ENCODE results near the gene NT5C3A. TPM values are rescaled to one million over a fixed set of nuclear protein-coding genes. Genes with fewer than 3 reads are reported as not detected.
A peak's percentile ranks its signal among the peaks of the same experiment; 100 is the strongest.

The NT5C3A gene
- 43.8 and 60.4 TPM in 2 replicates for total RNA-seq (2021)
- percentile 92 among the genes with signal in this experiment for Bru-seq, nascent RNA
- percentile 83 among the genes with signal in this experiment for BruChase-seq, experiment 1, labeled RNA remaining after a 2-hour chase
- percentile 81 among the genes with signal in this experiment for BruChase-seq, experiment 2, labeled RNA remaining after a 6-hour chase
- long read RNA-seq, transcript NT5C3A-201 (9 exons, 1,704 nt) = major isoform, 50 of 102 reads
- long read RNA-seq, transcript NT5C3A-204 (10 exons, 1,759 nt) = minor isoform, 22 of 102 reads
- long read RNA-seq, transcript NT5C3A-215 (10 exons, 1,542 nt) = minor isoform, 11 of 102 reads
- long read RNA-seq, partial matches to known transcripts = 7 of 102 reads
- long read RNA-seq, other reads (novel, unspliced or antisense) = 10 of 102 reads

- Histone ChIP-seq H3K27ac (peak within 1 kb of the TSS; percentile 53), H3F3A (ENCODE audit: insufficient read depth, low read depth) (peaks cover 13% of the 10 kb centered on the region), H3K36me3 (ENCODE audit: low read depth) (0 out of 2 replicates have a peak, but pooled peaks cover 5% of the 10 kb centered on the region), H3K4me3 (peak within 1 kb of the TSS; percentile 80), H3K9me2 (ENCODE audit: insufficient read depth) (no peaks in the 10 kb centered on the region), H3K9me3 (ENCODE audit: insufficient read depth, low read depth) (peaks cover 11% of the 10 kb centered on the region; the same call in 1 of the 2 replicates), H2AFZ (peak within 1 kb of the TSS; percentile 97), H3K27me3 (ENCODE audit: insufficient read depth, low read depth) (no peaks in the 10 kb centered on the region), H3K79me2 (ENCODE audit: low read depth) (peaks cover 50% of the 10 kb centered on the region), H4K20me1 (ENCODE audit: insufficient read depth) (peaks cover 13% of the 10 kb centered on the region; the same call in 1 of the 2 replicates), H3K4me1 (replicated peaks; ENCODE audit: insufficient read depth) (peaks cover 21% of the 10 kb centered on the region), H3K4me2 (peak within 1 kb of the TSS; percentile 89)
- intact Hi-C loops (cut with micrococcal nuclease; ENCODE audit: unreplicated experiment) = loop anchor here (2.0 to 5.0 kb wide), 4 partner anchors 21 to 120 kb away; partner anchors contain the start of gene RP9
- POLR2A ChIA-PET (ENCODE audit: unreplicated experiment) = interaction anchor here (0.5 to 0.9 kb wide), 5 partner anchors 91 to 1816 kb away, joined by 3 to 7 read pairs (median 3); partner anchors contain the start of gene KBTBD2
- CTCF ChIA-PET = interaction anchor here (1.6 kb wide), 1 partner anchor 45 kb away, joined by 4 read pairs; no protein-coding TSS in a partner anchor
- DNase-seq = peak; percentile 41 to 47
- TSS peak; percentile 41 for BruUV-seq (replicated peaks)
- no peak for TF ChIP-seq CTCF (conservative IDR thresholded peaks at IDR 0.05)
- no peak for TF ChIP-seq EZH2 (IDR thresholded peaks at IDR 0.05; ENCODE audit: low read depth)
Observed at GRCh38 chr7:33062023-33062781, at the start of gene NT5C3A. Gene NT5C3A (minus strand): TSS chr7:33062776. CDS start chr7:33062705, 71 bp downstream.

- no peaks in the 10 kb centered on the region for H3K9me2 ChIP-seq (ENCODE audit: insufficient read depth)
- H3K4me2 ChIP-seq = no peak overlapping the region
- no TSS peak for BruUV-seq (replicated peaks)
- H3K9me3 ChIP-seq (ENCODE audit: insufficient read depth, low read depth) = no peaks in the 10 kb centered on the region
- H3K79me2 ChIP-seq (ENCODE audit: low read depth) = peaks cover 22% of the 10 kb centered on the region
- CTCF ChIA-PET = no interaction called here
- POLR2A ChIA-PET (ENCODE audit: unreplicated experiment) = no interaction called here
- no peak overlapping the region for H2AFZ ChIP-seq
- intact Hi-C loops (cut with micrococcal nuclease; ENCODE audit: unreplicated experiment) = no loop called here
- peaks cover 17% of the 10 kb centered on the region for H4K20me1 ChIP-seq (ENCODE audit: insufficient read depth)
- peaks cover 24% of the 10 kb centered on the region for H3K4me1 ChIP-seq (replicated peaks; ENCODE audit: insufficient read depth)
- DNase-seq = no peak
- no peaks in the 10 kb centered on the region for H3K36me3 ChIP-seq (ENCODE audit: low read depth)
- no peak overlapping the region for H3K4me3 ChIP-seq
- peaks cover 14% of the 10 kb centered on the region; the same call in 1 of the 2 replicates for H3F3A ChIP-seq (ENCODE audit: insufficient read depth, low read depth)
- no peak overlapping the region for H3K27ac ChIP-seq
- H3K27me3 ChIP-seq (ENCODE audit: insufficient read depth, low read depth) = 0 out of 2 replicates have a peak, but pooled peaks cover 10% of the 10 kb centered on the region
- TF ChIP-seq CTCF (conservative IDR thresholded peaks at IDR 0.05) (no peak), EZH2 (IDR thresholded peaks at IDR 0.05; ENCODE audit: low read depth) (no peak)
Observed at GRCh38 chr7:33111614-33112013, 49.0 kb upstream of the NT5C3A start.

GRCh38 chr7:33109758-33110238 lies 47.2 kb upstream of the NT5C3A start:
- no peak for DNase-seq
- TF ChIP-seq EZH2 (IDR thresholded peaks at IDR 0.05; ENCODE audit: low read depth) (no peak), CTCF (conservative IDR thresholded peaks at IDR 0.05) (peak; percentile 23; the same call in 1 of the 2 replicates)
- Histone ChIP-seq H3K27me3 (ENCODE audit: insufficient read depth, low read depth) (0 out of 2 replicates have a peak, but pooled peaks cover 10% of the 10 kb centered on the region), H3K9me2 (ENCODE audit: insufficient read depth) (no peaks in the 10 kb centered on the region), H3K27ac (no peak overlapping the region), H3K4me2 (peak overlapping the region; percentile 95), H3K79me2 (ENCODE audit: low read depth) (peaks cover 35% of the 10 kb centered on the region), H4K20me1 (ENCODE audit: insufficient read depth) (peaks cover 25% of the 10 kb centered on the region), H3K9me3 (ENCODE audit: insufficient read depth, low read depth) (no peaks in the 10 kb centered on the region), H3F3A (ENCODE audit: insufficient read depth, low read depth) (peaks cover 14% of the 10 kb centered on the region; the same call in 1 of the 2 replicates), H2AFZ (peak overlapping the region; percentile 83), H3K36me3 (ENCODE audit: low read depth) (no peaks in the 10 kb centered on the region), H3K4me3 (peak overlapping the region; percentile 69), H3K4me1 (replicated peaks; ENCODE audit: insufficient read depth) (peaks cover 24% of the 10 kb centered on the region)
- ChIA-PET POLR2A (ENCODE audit: unreplicated experiment) (interaction anchor here (0.8 kb wide), 1 partner anchor 1597 kb away, joined by 7 read pairs; no protein-coding TSS in a partner anchor), CTCF (interaction anchor here (0.6 kb wide), 1 partner anchor 65 kb away, joined by 4 read pairs; no protein-coding TSS in a partner anchor)
- intact Hi-C loops (cut with micrococcal nuclease; ENCODE audit: unreplicated experiment) = loop anchor here (1.0 to 5.0 kb wide), 7 partner anchors 20 to 619 kb away; partner anchors contain the start of genes BBS9, LSM5 and NT5C3A
- no TSS peak for BruUV-seq (replicated peaks)

All from PC-9 (cell line).